ENCODE measurements around the gene PTPRR. TPM values are rescaled to one million over a fixed set of nuclear protein-coding genes. Genes with fewer than 3 reads are reported as not detected.

The PTPRR gene
- total and polyA plus RNA-seq, 4 donors: 0.02 to 0.08 TPM; not detected in 2

GRCh38 chr12:70607107-70607506 lies 313.4 kb downstream of the PTPRR start:
- H3K9ac ChIP-seq (ENCODE audit: low read depth in 1 of 2, low read length in 2 of 2): no peak overlapping the region
- no peaks in the 10 kb centered on the region for H3K27me3 ChIP-seq (ENCODE audit: control insufficient read depth in 4 of 4, insufficient read depth in 4 of 4, low read length in 3 of 4)
- no peak overlapping the region for H3K27ac ChIP-seq (ENCODE audit: low read depth in 1 of 2, low read length in 2 of 2)
- no peak overlapping the region for H3K4me3 ChIP-seq (ENCODE audit: low read depth in 1 of 3, low read length in 3 of 3)
- H3K9me3 ChIP-seq (ENCODE audit: control insufficient read depth in 4 of 4, low read length in 3 of 4): no peaks in the 10 kb centered on the region
- TF ChIP-seq HNF4A (conservative IDR thresholded peaks at IDR 0.05) (no peak), REST (IDR thresholded peaks at IDR 0.05) (no peak), SP1 (IDR thresholded peaks at IDR 0.05) (no peak), FOXA2 (IDR thresholded peaks at IDR 0.05) (no peak), HNF4G (IDR thresholded peaks at IDR 0.05) (no peak), MAX (IDR thresholded peaks at IDR 0.05) (no peak), FOXA1 (IDR thresholded peaks at IDR 0.05) (no peak), ZBTB33 (IDR thresholded peaks at IDR 0.05) (no peak), EGR1 (IDR thresholded peaks at IDR 0.05; ENCODE audit: low read depth in 2 of 2) (no peak), TAF1 (conservative IDR thresholded peaks at IDR 0.05) (no peak), JUND (IDR thresholded peaks at IDR 0.05) (no peak), NR2F2 (IDR thresholded peaks at IDR 0.05) (no peak), ATF3 (IDR thresholded peaks at IDR 0.05) (no peak), RXRA (IDR thresholded peaks at IDR 0.05) (no peak), GABPA (IDR thresholded peaks at IDR 0.05 in 1 of 2, conservative IDR thresholded peaks at IDR 0.05 in 1 of 2) (no peak), YY1 (IDR thresholded peaks at IDR 0.05) (no peak)
- H3K4me1 ChIP-seq (ENCODE audit: control insufficient read depth in 4 of 4, insufficient read depth in 4 of 4, low read length in 3 of 4): peaks cover 0 to 11% (median 5%) of the 10 kb centered on the region in 4 donors
- no peak for DNase-seq (ENCODE audit: low spot score)
- H3K36me3 ChIP-seq (ENCODE audit: control insufficient read depth in 4 of 4, insufficient read depth in 3 of 4, low read depth in 1 of 4, low read length in 3 of 4): no peaks in the 10 kb centered on the region

GRCh38 chr12:70605976-70606375 lies 314.6 kb downstream of the PTPRR start:
- no peaks in the 10 kb centered on the region for H3K27me3 ChIP-seq (ENCODE audit: control insufficient read depth in 4 of 4, insufficient read depth in 4 of 4, low read length in 3 of 4)
- no peaks in the 10 kb centered on the region for H3K36me3 ChIP-seq (ENCODE audit: control insufficient read depth in 4 of 4, insufficient read depth in 3 of 4, low read depth in 1 of 4, low read length in 3 of 4)
- H3K4me1 ChIP-seq (ENCODE audit: control insufficient read depth in 4 of 4, insufficient read depth in 4 of 4, low read length in 3 of 4): peaks cover 0 to 11% (median 5%) of the 10 kb centered on the region in 4 donors
- WGBS: 59% methylated on average over 5 of the region's 5 CpGs
- no peak overlapping the region for H3K4me3 ChIP-seq (ENCODE audit: low read depth in 1 of 3, low read length in 3 of 3)
- TF ChIP-seq EGR1 (IDR thresholded peaks at IDR 0.05; ENCODE audit: low read depth in 2 of 2) (no peak), NR2F2 (IDR thresholded peaks at IDR 0.05) (no peak), RAD21 (IDR thresholded peaks at IDR 0.05) (no peak), FOXA1 (IDR thresholded peaks at IDR 0.05) (no peak), HNF4G (IDR thresholded peaks at IDR 0.05) (no peak), YY1 (IDR thresholded peaks at IDR 0.05) (no peak)
- H3K9me3 ChIP-seq (ENCODE audit: control insufficient read depth in 4 of 4, low read length in 3 of 4): no peaks in the 10 kb centered on the region
- no peak overlapping the region for H3K9ac ChIP-seq (ENCODE audit: low read depth in 1 of 2, low read length in 2 of 2)
- H3K27ac ChIP-seq (ENCODE audit: low read depth in 1 of 2, low read length in 2 of 2): no peak overlapping the region
- no peak for DNase-seq (ENCODE audit: low spot score)

Measured in liver (tissue), 9 donors.